ENCODE measurements around the gene MEIS1.

GRCh38 chr2:66436581-66437001 lies 1.7 kb downstream of the MEIS1 start:
- TF ChIP-seq, protein P1, sequence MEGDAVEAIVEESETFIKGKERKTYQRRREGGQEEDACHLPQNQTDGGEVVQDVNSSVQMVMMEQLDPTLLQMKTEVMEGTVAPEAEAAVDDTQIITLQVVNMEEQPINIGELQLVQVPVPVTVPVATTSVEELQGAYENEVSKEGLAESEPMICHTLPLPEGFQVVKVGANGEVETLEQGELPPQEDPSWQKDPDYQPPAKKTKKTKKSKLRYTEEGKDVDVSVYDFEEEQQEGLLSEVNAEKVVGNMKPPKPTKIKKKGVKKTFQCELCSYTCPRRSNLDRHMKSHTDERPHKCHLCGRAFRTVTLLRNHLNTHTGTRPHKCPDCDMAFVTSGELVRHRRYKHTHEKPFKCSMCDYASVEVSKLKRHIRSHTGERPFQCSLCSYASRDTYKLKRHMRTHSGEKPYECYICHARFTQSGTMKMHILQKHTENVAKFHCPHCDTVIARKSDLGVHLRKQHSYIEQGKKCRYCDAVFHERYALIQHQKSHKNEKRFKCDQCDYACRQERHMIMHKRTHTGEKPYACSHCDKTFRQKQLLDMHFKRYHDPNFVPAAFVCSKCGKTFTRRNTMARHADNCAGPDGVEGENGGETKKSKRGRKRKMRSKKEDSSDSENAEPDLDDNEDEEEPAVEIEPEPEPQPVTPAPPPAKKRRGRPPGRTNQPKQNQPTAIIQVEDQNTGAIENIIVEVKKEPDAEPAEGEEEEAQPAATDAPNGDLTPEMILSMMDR (IDR thresholded peaks at IDR 0.05; ENCODE audit: low read depth, low read length, poor library complexity, severe bottlenecking), result no peak
- TF ChIP-seq EZH2phosphoT487 (IDR thresholded peaks at IDR 0.05; ENCODE audit: borderline replicate concordance, low read length), result no peak
